AG04450 (cell line): ENCODE results near the gene MAP4K1. TPM values are rescaled to one million over a fixed set of nuclear protein-coding genes. Genes with fewer than 3 reads are reported as not detected.

Experiments used
- CTCF ChIA-PET: fragments of 300-600, 350-600 bp; formaldehyde crosslinking; extraction: SDS; loops from one replicate; lab custom pipeline; 2022; ENCODE audit warnings: antibody characterized with exemption, inconsistent platforms; lab: Charles Lee
- POLR2A ChIA-PET: fragments of 350-600 bp; formaldehyde crosslinking; extraction: SDS; loops from one replicate; lab custom pipeline; 2021; ENCODE audit warnings: antibody characterized with exemption, inconsistent platforms; lab: Yijun Ruan, JAX
- DNase-seq: peaks from one replicate; pipeline ENCODE4 v3.0.0-alpha.2; 2011; ENCODE audit warnings: low read depth, low spot score
- H3K27ac ChIP-seq: one replicate; pipeline ENCODE4 v1.5.1; 2012; ENCODE audit warnings: low read depth, low read length, control low read depth
- H3K27me3 ChIP-seq: one replicate; pipeline ENCODE4 v1.6.0; 2012; ENCODE audit warnings: low read length; ENCODE audit not compliant: control insufficient read depth, insufficient read depth
- H3K4me3 ChIP-seq: 2 replicates; pipeline ENCODE4 v1.5.1; 2011; ENCODE audit warnings: mild to moderate bottlenecking, low read depth, low read length, control low read depth
- H3K9me3 ChIP-seq: 2 replicates; pipeline ENCODE4 v1.5.1; 2012; ENCODE audit warnings: low read length; ENCODE audit not compliant: control insufficient read depth, insufficient read depth
- polyA plus RNA-seq: library from polyadenylated mRNA; depleted of rRNA; stranded (reverse); fragments of >200 nt; gene quantifications from 2 replicates; pipeline ENCODE4 v1.2.3, GENCODE V29; 2011
- TF ChIP-seq, protein P1 (sequence below): IDR thresholded peaks from 2 replicates; pipeline ENCODE4 v1.5.1; 2011; ENCODE audit warnings: low read depth, low read length, control low read depth, inconsistent platforms

MAP4K1 gene
- polyA plus RNA-seq, 1 experiment, result 0.09 TPM

DNA sequence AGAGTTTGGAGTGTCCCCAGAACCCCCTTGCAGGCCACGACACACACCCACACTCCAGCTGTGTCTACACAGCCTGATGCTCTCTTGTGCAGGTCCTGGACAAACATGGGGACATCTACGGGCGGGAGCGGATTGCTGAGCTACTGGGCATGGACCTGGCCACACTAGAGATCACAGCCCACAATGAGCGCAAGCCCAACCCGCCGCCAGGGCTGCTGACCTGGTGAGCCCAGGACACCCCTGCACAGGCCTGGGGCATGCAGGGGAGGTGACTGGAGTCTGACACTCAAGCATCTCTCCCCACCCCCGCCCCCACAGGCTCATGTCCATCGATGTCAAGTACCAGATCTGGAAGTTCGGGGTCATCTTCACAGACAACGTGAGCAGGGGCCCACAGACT lies 39.9 kb downstream of the MAP4K1 start:
- TF ChIP-seq, protein P1, sequence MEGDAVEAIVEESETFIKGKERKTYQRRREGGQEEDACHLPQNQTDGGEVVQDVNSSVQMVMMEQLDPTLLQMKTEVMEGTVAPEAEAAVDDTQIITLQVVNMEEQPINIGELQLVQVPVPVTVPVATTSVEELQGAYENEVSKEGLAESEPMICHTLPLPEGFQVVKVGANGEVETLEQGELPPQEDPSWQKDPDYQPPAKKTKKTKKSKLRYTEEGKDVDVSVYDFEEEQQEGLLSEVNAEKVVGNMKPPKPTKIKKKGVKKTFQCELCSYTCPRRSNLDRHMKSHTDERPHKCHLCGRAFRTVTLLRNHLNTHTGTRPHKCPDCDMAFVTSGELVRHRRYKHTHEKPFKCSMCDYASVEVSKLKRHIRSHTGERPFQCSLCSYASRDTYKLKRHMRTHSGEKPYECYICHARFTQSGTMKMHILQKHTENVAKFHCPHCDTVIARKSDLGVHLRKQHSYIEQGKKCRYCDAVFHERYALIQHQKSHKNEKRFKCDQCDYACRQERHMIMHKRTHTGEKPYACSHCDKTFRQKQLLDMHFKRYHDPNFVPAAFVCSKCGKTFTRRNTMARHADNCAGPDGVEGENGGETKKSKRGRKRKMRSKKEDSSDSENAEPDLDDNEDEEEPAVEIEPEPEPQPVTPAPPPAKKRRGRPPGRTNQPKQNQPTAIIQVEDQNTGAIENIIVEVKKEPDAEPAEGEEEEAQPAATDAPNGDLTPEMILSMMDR, result no peak
- Histone ChIP-seq H3K27me3 (no peaks in the 10 kb centered on the region), H3K27ac (no peak overlapping the region), H3K4me3 (no peak overlapping the region), H3K9me3 (no peaks in the 10 kb centered on the region)
- CTCF ChIA-PET, result no interaction called here
- POLR2A ChIA-PET, result no interaction called here
- no peak for DNase-seq

DNA sequence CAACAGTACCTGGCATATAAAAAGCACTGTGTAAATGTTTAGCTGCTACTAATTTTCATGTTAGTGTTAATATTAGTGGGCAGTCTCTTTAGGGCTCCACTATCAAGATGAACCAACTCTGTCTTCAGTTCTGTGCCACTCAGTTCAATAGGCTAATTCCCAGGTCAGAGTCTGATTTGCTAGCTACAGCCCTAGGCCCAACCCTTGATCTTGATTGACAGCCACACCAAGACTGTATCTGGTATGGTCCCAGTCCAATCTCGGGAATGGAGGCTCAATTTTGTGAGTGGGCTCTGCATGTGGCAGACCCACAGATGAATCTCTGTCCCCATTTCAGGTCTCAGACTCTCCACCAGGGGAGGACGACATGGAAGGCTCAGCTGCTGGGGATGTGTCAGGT lies 46.1 kb downstream of the MAP4K1 start:
- TF ChIP-seq, protein P1, result no peak
- peaks cover 3% of the 10 kb centered on the region for H3K27me3 ChIP-seq
- H3K4me3 ChIP-seq, result no peak overlapping the region
- DNase-seq, result no peak
- CTCF ChIA-PET, result no interaction called here
- POLR2A ChIA-PET, result no interaction called here
- no peaks in the 10 kb centered on the region for H3K9me3 ChIP-seq
- no peak overlapping the region for H3K27ac ChIP-seq

DNA sequence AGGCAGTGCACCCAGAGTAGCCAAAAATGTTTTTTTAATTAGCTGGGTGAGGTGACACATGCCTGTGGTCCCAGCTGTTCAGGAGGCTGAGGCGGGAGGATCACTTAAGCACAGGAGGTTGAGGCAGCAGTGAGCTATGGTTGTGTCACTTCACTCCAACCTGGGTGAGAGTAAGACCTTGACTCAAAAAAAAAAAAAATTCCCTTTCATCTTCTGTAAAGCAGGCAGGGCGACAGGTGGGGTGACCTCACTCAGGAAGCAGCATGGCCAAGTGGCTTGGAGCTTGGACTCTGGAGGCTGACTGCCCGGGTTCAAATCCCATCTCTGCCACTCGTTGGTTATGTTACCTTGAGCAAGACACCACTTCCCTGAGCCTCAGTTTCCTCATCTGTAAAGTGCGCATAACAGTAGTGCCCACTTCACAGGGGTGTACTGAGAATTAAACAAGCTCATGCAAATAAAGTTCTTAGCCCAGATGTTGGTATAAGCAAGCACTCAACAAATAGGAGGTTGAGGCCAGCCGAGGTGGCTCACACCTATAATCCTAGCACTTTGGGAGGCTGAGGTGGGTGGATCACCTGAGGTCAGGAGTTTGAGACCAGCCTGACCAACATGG lies 48.3 kb downstream of the MAP4K1 start:
- Histone ChIP-seq H3K27me3 (peaks cover 7% of the 10 kb centered on the region), H3K9me3 (no peaks in the 10 kb centered on the region), H3K27ac (no peak overlapping the region), H3K4me3 (no peak overlapping the region)
- no peak for DNase-seq
- TF ChIP-seq, protein P1, result no peak
- CTCF ChIA-PET, result no interaction called here
- POLR2A ChIA-PET, result no interaction called here

DNA sequence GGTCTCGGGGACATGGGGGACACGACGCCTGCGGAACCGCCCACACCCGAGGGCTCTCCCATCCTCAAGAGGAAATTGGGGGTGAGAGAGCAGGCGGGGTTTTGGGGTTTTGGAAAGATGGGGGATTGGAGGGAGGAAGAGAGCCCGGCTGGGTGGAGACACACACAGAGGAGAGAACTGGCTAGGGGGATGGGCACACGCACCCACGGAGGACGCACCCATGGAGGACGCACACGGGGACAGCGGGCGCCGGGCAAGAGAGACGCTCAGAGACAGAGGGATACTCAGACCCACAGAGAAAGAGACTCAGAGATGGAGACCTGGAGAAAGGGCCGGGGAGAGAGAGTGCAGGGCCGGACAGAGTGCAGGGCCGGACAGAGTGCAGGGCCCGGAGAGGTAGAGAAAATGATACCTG lies 52.1 kb downstream of the MAP4K1 start:
- CTCF ChIA-PET, result no interaction called here
- H3K9me3 ChIP-seq, result no peaks in the 10 kb centered on the region; the same call in 1 of the 2 replicates
- H3K4me3 ChIP-seq, result no peak overlapping the region
- POLR2A ChIA-PET, result no interaction called here
- DNase-seq, result no peak
- no peak overlapping the region for H3K27ac ChIP-seq
- TF ChIP-seq, protein P1, result no peak
- peaks cover 11% of the 10 kb centered on the region for H3K27me3 ChIP-seq

DNA sequence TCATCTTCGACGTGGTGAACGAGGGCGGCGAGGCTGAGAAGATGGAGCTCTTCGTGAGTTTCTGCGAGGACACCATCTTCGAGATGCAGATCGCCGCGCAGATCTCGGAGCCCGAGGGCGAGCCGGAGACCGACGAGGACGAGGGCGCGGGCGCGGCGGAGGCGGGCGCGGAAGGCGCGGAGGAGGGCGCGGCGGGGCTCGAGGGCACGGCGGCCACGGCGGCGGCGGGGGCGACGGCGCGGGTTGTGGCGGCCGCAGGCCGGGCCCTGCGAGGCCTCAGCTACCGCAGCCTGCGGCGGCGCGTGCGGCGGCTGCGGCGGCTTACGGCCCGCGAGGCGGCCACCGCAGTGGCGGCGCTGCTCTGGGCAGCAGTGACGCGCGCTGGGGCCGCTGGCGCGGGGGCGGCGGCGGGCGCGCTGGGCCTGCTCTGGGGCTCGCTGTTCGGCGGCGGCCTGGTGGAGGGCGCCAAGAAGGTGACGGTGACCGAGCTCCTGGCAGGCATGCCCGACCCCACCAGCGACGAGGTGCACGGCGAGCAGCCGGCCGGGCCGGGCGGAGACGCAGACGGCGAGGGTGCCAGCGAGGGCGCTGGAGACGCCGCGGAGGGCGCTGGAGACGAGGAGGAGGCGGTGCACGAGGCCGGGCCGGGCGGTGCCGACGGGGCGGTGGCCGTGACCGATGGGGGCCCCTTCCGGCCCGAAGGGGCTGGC lies 52.6 kb downstream of the MAP4K1 start:
- no peak overlapping the region for H3K27ac ChIP-seq
- H3K27me3 ChIP-seq, result peaks cover 11% of the 10 kb centered on the region
- DNase-seq, result no peak
- TF ChIP-seq, protein P1, result no peak
- CTCF ChIA-PET, result no interaction called here
- no peak overlapping the region for H3K4me3 ChIP-seq
- POLR2A ChIA-PET, result no interaction called here
- no peaks in the 10 kb centered on the region; the same call in 1 of the 2 replicates for H3K9me3 ChIP-seq
